Measurements from ENCODE around the gene MYBBP1A. TPM values are rescaled to one million over a fixed set of nuclear protein-coding genes. Genes with fewer than 3 reads are reported as not detected.
"Not testable (repeated sequence)": the region's sequence is repeated elsewhere in the genome, so short reads cannot be mapped to it uniquely, and the experiment has no call there.

Gene MYBBP1A
- total RNA-seq, 1 experiment from 2014 or later, result 123 TPM

GRCh38 chr17:4590981-4591453, 35.8 kb upstream of the MYBBP1A start:
- Mint-ChIP-seq H3K27me3 (ENCODE audit: insufficient read depth, unreplicated experiment) (peaks cover 36% of the 10 kb centered on the region), H3K27ac (ENCODE audit: low read depth, unreplicated experiment) (no peak overlapping the region), H3K4me1 (ENCODE audit: insufficient read depth, unreplicated experiment) (no peaks in the 10 kb centered on the region), H3K9me3 (ENCODE audit: unreplicated experiment) (no peaks in the 10 kb centered on the region), H3K36me3 (ENCODE audit: insufficient read depth, unreplicated experiment) (no peaks in the 10 kb centered on the region), H3K4me3 (ENCODE audit: unreplicated experiment) (no peak overlapping the region)
- CTCF ChIA-PET, result no interaction called here
- BruUV-seq (replicated peaks), result no TSS peak
- no peak for TF ChIP-seq CTCF (IDR thresholded peaks at IDR 0.05; ENCODE audit: unreplicated experiment)
- intact Hi-C loops (cut with micrococcal nuclease), result no loop called here
- no peak for DNase-seq (ENCODE audit: unreplicated experiment)
- POLR2A ChIA-PET, result interaction anchor here (0.6 kb wide), 1 partner anchor 38 kb away, joined by 4 read pairs; no protein-coding TSS in a partner anchor

- POLR2A ChIA-PET; H3K9me3 Mint-ChIP-seq (ENCODE audit: unreplicated experiment); H3K4me3 Mint-ChIP-seq (ENCODE audit: unreplicated experiment); H3K27ac Mint-ChIP-seq (ENCODE audit: low read depth, unreplicated experiment); BruUV-seq (replicated peaks); DNase-seq (ENCODE audit: unreplicated experiment); H3K36me3 Mint-ChIP-seq (ENCODE audit: insufficient read depth, unreplicated experiment); H3K4me1 Mint-ChIP-seq (ENCODE audit: insufficient read depth, unreplicated experiment); intact Hi-C loops (cut with micrococcal nuclease): not testable (repeated sequence)
- peaks cover 46% of the 10 kb centered on the region for H3K27me3 Mint-ChIP-seq (ENCODE audit: insufficient read depth, unreplicated experiment)
- CTCF ChIA-PET, result interaction anchor here (1.1 to 1.7 kb wide), 2 partner anchors 23 to 25 kb away, joined by 3 to 4 read pairs; no protein-coding TSS in a partner anchor
Observed at GRCh38 chr17:4590042-4590441, 34.9 kb upstream of the MYBBP1A start.

- ChIA-PET CTCF (interaction anchor here (1.1 to 1.7 kb wide), 2 partner anchors 22 to 24 kb away, joined by 3 to 4 read pairs; no protein-coding TSS in a partner anchor), POLR2A (no interaction called here)
- H3K36me3 Mint-ChIP-seq (ENCODE audit: insufficient read depth, unreplicated experiment), result no peaks in the 10 kb centered on the region
- DNase-seq (ENCODE audit: unreplicated experiment), result no peak
- no peak overlapping the region for H3K4me3 Mint-ChIP-seq (ENCODE audit: unreplicated experiment)
- peaks cover 50% of the 10 kb centered on the region for H3K27me3 Mint-ChIP-seq (ENCODE audit: insufficient read depth, unreplicated experiment)
- no TSS peak for BruUV-seq (replicated peaks)
- no peaks in the 10 kb centered on the region for H3K9me3 Mint-ChIP-seq (ENCODE audit: unreplicated experiment)
- intact Hi-C loops (cut with micrococcal nuclease), result no loop called here
- no peak overlapping the region for H3K27ac Mint-ChIP-seq (ENCODE audit: low read depth, unreplicated experiment)
- no peak for TF ChIP-seq CTCF (IDR thresholded peaks at IDR 0.05; ENCODE audit: unreplicated experiment)
- H3K4me1 Mint-ChIP-seq (ENCODE audit: insufficient read depth, unreplicated experiment), result no peaks in the 10 kb centered on the region
Observed at GRCh38 chr17:4588898-4589625, 33.9 kb upstream of the MYBBP1A start.

- Mint-ChIP-seq H3K4me3 (ENCODE audit: unreplicated experiment) (no peak overlapping the region), H3K9me3 (ENCODE audit: unreplicated experiment) (no peaks in the 10 kb centered on the region), H3K36me3 (ENCODE audit: insufficient read depth, unreplicated experiment) (no peaks in the 10 kb centered on the region), H3K27me3 (ENCODE audit: insufficient read depth, unreplicated experiment) (peaks cover 56% of the 10 kb centered on the region), H3K27ac (ENCODE audit: low read depth, unreplicated experiment) (no peak overlapping the region), H3K4me1 (ENCODE audit: insufficient read depth, unreplicated experiment) (no peaks in the 10 kb centered on the region)
- DNase-seq (ENCODE audit: unreplicated experiment), result no peak
- ChIA-PET POLR2A (no interaction called here), CTCF (no interaction called here)
- TF ChIP-seq CTCF (IDR thresholded peaks at IDR 0.05; ENCODE audit: unreplicated experiment), result no peak
- intact Hi-C loops (cut with micrococcal nuclease), result no loop called here
- BruUV-seq (replicated peaks), result no TSS peak
Observed at GRCh38 chr17:4588391-4588790, 33.2 kb upstream of the MYBBP1A start.

All from MCF 10A (cell line).